Amniotic epithelial cell (primary cell): ENCODE data around the gene PFKP.

ENCODE experiments used
- DNase-seq: peaks from one replicate; pipeline ENCODE4 v3.0.0-alpha.2; 2010; ENCODE audit warnings: low read depth

PFKP gene

GRCh38 chr10:3116508-3117100, 49.3 kb downstream of the PFKP start:
- DNase-seq: no peak

GRCh38 chr10:3117486-3117885, 50.1 kb downstream of the PFKP start:
- no peak for DNase-seq

- no peak for DNase-seq
Measured at GRCh38 chr10:3118641-3119091, 51.3 kb downstream of the PFKP start.

GRCh38 chr10:3119796-3120459, 52.6 kb downstream of the PFKP start:
- DNase-seq: peak; percentile 27

GRCh38 chr10:3122034-3122433, 54.7 kb downstream of the PFKP start:
- DNase-seq: no peak

- no peak for DNase-seq
Measured at GRCh38 chr10:3122486-3123205, 55.3 kb downstream of the PFKP start.

- no peak for DNase-seq
Measured at GRCh38 chr10:3123571-3124411, 56.4 kb downstream of the PFKP start.

- no peak for DNase-seq
Measured at GRCh38 chr10:3124412-3125175, 57.2 kb downstream of the PFKP start.

- DNase-seq: no peak
Measured at GRCh38 chr10:3125527-3126170, 58.3 kb downstream of the PFKP start.

- DNase-seq: no peak
Measured at GRCh38 chr10:3126249-3126648, 58.9 kb downstream of the PFKP start.

GRCh38 chr10:3126741-3127346, 59.5 kb downstream of the PFKP start:
- no peak for DNase-seq

GRCh38 chr10:3127921-3128320, 60.6 kb downstream of the PFKP start:
- no peak for DNase-seq

GRCh38 chr10:3128379-3129130, 61.2 kb downstream of the PFKP start:
- DNase-seq: no peak

GRCh38 chr10:3129581-3130340, 62.4 kb downstream of the PFKP start:
- no peak for DNase-seq

GRCh38 chr10:3131098-3131497, 63.8 kb downstream of the PFKP start:
- DNase-seq: peak; percentile 89

GRCh38 chr10:3132036-3133025, 65.0 kb downstream of the PFKP start:
- DNase-seq: peak; percentile 51

GRCh38 chr10:3133948-3134347, 66.6 kb downstream of the PFKP start:
- no peak for DNase-seq

GRCh38 chr10:3135006-3135405, 67.7 kb downstream of the PFKP start:
- DNase-seq: no peak
